ENCODE results near the gene TMEM186.
A peak's percentile ranks its signal among the peaks of the same experiment; 100 is the strongest.
"Not testable (repeated sequence)": the region's sequence is repeated elsewhere in the genome, so short reads cannot be mapped to it uniquely, and the experiment has no call there.

The TMEM186 gene

GRCh38 chr16:8751481-8752311, 45.7 kb downstream of the TMEM186 start:
- no peak for DNase-seq (ENCODE audit: low read depth)
- TF ChIP-seq, protein P1, sequence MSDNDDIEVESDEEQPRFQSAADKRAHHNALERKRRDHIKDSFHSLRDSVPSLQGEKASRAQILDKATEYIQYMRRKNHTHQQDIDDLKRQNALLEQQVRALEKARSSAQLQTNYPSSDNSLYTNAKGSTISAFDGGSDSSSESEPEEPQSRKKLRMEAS (IDR thresholded peaks at IDR 0.05; ENCODE audit: low read depth, low read length) = no peak
- TF ChIP-seq MYC (IDR thresholded peaks at IDR 0.05; ENCODE audit: low read depth, low read length) (no peak), POLR2A (IDR thresholded peaks at IDR 0.05; ENCODE audit: extremely low read depth, insufficient read length) (no peak)
- TF ChIP-seq, protein P2, sequence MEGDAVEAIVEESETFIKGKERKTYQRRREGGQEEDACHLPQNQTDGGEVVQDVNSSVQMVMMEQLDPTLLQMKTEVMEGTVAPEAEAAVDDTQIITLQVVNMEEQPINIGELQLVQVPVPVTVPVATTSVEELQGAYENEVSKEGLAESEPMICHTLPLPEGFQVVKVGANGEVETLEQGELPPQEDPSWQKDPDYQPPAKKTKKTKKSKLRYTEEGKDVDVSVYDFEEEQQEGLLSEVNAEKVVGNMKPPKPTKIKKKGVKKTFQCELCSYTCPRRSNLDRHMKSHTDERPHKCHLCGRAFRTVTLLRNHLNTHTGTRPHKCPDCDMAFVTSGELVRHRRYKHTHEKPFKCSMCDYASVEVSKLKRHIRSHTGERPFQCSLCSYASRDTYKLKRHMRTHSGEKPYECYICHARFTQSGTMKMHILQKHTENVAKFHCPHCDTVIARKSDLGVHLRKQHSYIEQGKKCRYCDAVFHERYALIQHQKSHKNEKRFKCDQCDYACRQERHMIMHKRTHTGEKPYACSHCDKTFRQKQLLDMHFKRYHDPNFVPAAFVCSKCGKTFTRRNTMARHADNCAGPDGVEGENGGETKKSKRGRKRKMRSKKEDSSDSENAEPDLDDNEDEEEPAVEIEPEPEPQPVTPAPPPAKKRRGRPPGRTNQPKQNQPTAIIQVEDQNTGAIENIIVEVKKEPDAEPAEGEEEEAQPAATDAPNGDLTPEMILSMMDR (IDR thresholded peaks at IDR 0.05; ENCODE audit: low read depth, low read length) = no peak

GRCh38 chr16:8748944-8749343, 48.5 kb downstream of the TMEM186 start:
- DNase-seq (ENCODE audit: low read depth) = peak; percentile 55
- H3K4me3 ChIP-seq (ENCODE audit: low read depth, low read length) = not testable (repeated sequence)

More at GRCh38 chr16:8751481-8752311, 45.7 kb downstream of the TMEM186 start:
- H3K4me3 ChIP-seq (ENCODE audit: low read depth, low read length) = no peak overlapping the region
